22Rv1 (cell line): ENCODE results near the gene ZNF423.
A peak's percentile ranks its signal among the peaks of the same experiment; 100 is the strongest.

Experiments
- H3K27ac ChIP-seq: fragments of 450-650 bp; 2 replicates; pipeline ENCODE4 v1.5.1; 2017
- CTCF ChIP-seq: fragments of 450-650 bp; IDR thresholded peaks from 2 replicates; pipeline ENCODE4 v1.5.1; 2017; ENCODE audit warnings: mild to moderate bottlenecking
- ZFX ChIP-seq: fragments of 450-650 bp; IDR thresholded peaks from 2 replicates; pipeline ENCODE4 v1.6.1; 2017; ENCODE audit warnings: antibody characterized with exemption, borderline replicate concordance

The ZNF423 gene

DNA sequence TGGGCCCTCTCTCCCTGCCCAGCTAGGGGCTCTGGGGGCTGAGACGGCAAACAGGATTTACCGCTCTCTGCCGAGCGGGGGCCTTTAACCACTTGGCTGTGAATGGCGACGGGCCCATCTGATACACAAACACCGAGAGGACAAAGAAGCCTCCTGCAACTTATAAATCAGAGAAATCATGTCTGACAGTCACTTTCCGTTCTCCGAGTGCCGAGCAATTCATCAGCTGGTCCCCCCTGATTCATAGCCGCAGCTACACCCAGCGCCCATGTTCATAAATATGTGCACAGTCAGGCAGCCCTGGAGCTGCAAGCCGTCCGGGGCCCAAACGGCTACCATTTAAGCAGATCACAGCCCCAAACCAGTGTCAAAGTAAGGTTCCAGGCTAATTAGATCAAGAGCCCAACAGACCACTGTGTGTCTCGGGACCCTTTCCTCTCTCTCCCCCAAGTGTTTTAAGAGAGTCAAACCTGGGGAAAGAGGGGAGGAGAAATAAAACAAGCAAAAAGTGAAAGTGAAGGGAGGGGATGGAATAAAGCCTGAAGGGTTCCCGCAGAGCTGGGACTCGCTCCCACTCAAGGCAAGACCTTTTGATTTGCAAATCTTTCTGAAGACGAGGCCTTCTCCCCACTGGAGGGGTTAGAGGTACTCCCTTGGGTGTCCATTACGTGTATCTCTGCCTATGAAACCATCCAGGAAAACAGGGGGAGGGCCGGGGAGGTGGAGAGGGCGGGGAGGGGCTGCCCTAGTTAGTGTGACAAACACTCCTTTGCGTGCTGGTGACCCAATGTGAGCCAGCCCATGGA is 327.6 kb downstream of the ZNF423 start:
- no peak overlapping the region for H3K27ac ChIP-seq
- TF ChIP-seq ZFX (no peak), CTCF (no peak)

DNA sequence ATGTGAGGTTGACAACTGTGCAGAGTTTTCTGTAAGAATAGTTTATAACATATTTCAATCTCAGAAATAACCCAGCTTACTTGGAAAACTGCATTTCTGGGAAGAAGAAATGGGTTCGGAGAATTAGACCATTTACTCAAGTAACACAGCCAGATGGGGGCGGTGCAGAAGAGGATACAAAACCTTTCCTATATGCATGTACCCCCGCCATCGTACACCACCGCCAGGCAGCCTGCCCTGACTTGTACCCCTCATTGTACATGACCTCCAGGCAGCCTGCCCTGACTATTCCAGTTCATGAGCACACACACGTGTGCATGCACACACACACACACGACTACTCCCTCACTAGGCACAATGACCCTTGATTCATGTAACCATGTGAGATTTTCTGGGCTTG is 328.3 kb downstream of the ZNF423 start:
- TF ChIP-seq ZFX (no peak), CTCF (0 out of 2 replicates have a peak, but pooled peaks have one; percentile 10)
- H3K27ac ChIP-seq, result no peak overlapping the region

- no peak overlapping the region for H3K27ac ChIP-seq
- TF ChIP-seq ZFX (no peak), CTCF (no peak)
Observed at GRCh38 chr16:49526860-49527365, 329.0 kb downstream of the ZNF423 start.

- TF ChIP-seq CTCF (no peak), ZFX (no peak)
- no peak overlapping the region for H3K27ac ChIP-seq
Observed at GRCh38 chr16:49524947-49525315, 331.0 kb downstream of the ZNF423 start.

- H3K27ac ChIP-seq, result no peak overlapping the region
- TF ChIP-seq ZFX (no peak), CTCF (no peak)
Observed at GRCh38 chr16:49524216-49524946, 331.5 kb downstream of the ZNF423 start.

DNA sequence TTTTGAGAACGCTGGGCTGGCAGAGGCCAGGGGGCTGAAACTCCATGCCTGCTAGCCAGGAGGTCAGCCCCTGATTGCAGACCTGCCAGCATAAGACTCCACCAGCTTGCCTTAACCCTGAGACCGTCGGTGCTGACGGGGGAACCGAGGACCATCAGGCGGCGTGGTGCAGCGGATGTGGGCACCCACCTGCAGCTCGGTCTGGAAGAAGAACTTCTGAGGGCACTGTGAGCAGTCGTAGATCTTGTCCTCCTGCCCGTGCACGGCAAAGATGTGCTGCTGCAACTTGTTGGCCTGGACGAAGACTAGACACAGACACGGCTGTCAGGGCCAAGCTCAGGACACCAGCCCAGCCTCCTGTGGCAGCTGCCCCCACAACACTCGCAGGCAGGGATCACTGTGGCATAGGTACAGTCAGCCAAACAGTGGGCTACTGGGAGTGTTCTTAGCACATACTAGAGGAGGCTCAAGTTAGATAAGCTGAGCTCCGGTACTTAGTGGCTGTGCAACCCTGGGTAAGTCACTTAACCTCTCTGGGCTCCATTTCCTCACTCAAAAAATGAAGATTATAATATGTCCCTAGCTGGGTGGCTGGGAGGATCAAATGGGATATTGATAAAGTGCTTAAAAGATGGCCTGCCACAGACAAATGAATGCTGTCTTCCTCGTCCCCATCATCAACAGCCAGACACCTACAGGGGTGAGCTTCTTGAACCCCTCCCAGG is 332.3 kb downstream of the ZNF423 start:
- no peak for TF ChIP-seq ZFX
- no peak for TF ChIP-seq CTCF
- no peak overlapping the region for H3K27ac ChIP-seq
